Left renal cortex interstitium (tissue), 4 donors: ENCODE measurements around the gene SLC39A6. TPM values are rescaled to one million over a fixed set of nuclear protein-coding genes. Genes with fewer than 3 reads are reported as not detected.
"Not testable (repeated sequence)": the region's sequence is repeated elsewhere in the genome, so short reads cannot be mapped to it uniquely, and the experiment has no call there.

Experiments used
- DNase-seq, 4 donors: peaks; one replicate each; pipeline ENCODE4 v3.0.0-alpha.2; 2013; ENCODE audit warnings: low read depth in 4 of 4, low spot score in 2 of 4, missing footprints in 1 of 4
- polyA plus RNA-seq, 4 donors: library from polyadenylated mRNA; unstranded; fragments of 120-200 nt; gene quantifications; one replicate each; pipeline ENCODE4 v1.2.1, GENCODE V29; 2013; ENCODE audit not compliant: insufficient read length in 4 of 4

Gene SLC39A6, protein sequence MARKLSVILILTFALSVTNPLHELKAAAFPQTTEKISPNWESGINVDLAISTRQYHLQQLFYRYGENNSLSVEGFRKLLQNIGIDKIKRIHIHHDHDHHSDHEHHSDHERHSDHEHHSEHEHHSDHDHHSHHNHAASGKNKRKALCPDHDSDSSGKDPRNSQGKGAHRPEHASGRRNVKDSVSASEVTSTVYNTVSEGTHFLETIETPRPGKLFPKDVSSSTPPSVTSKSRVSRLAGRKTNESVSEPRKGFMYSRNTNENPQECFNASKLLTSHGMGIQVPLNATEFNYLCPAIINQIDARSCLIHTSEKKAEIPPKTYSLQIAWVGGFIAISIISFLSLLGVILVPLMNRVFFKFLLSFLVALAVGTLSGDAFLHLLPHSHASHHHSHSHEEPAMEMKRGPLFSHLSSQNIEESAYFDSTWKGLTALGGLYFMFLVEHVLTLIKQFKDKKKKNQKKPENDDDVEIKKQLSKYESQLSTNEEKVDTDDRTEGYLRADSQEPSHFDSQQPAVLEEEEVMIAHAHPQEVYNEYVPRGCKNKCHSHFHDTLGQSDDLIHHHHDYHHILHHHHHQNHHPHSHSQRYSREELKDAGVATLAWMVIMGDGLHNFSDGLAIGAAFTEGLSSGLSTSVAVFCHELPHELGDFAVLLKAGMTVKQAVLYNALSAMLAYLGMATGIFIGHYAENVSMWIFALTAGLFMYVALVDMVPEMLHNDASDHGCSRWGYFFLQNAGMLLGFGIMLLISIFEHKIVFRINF
- 10 to 100 TPM; 74.0 to 84.5 (median 77.3) TPM for polyA plus RNA-seq

DNA sequence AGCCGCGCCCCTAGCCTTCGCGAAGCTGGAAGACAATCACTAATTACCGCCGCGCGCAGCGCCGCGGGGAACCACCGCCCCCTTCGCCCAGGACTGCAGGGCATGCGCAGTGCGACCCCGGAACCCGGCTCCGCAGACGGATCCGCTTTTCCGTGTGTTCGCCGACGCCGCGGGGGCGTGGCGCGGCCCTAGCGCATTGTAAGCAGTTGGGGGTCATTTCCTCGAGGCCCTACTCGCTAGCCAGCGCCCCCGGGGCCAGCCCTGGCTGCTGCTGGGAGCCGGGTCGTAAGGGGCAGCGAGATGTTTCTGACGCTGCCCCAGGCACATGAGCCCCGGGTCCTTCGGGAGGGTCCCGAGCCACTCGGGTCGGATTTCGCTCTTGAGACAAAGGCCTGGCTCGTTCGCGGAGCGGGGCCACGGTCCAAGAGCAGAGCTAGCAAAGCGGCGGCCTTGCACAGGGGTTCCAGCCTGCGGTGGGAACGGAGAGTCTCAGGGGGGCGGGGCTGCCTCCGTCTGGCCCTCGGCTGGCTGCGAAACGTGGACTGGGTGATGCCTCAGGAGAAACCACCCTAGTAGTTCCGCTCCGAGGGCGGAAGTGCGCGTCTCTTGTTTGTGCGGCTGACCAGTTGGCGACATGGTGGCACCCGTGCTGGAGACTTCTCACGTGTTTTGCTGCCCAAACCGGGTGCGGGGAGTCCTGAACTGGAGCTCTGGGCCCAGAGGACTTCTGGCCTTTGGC lies at the start of gene SLC39A6, which contains the start of gene ELP2:
SLC39A6 (minus strand) TSS at position 41 of the 739 bp plus-strand sequence. CDS start 2,333 bp downstream, outside the sequence.
ELP2 (plus strand) TSS at position 600 of the 739 bp plus-strand sequence; CDS start at position 635, 35 bp downstream.
- DNase-seq, result peak; percentile 91 to 96 (median 94)

DNA sequence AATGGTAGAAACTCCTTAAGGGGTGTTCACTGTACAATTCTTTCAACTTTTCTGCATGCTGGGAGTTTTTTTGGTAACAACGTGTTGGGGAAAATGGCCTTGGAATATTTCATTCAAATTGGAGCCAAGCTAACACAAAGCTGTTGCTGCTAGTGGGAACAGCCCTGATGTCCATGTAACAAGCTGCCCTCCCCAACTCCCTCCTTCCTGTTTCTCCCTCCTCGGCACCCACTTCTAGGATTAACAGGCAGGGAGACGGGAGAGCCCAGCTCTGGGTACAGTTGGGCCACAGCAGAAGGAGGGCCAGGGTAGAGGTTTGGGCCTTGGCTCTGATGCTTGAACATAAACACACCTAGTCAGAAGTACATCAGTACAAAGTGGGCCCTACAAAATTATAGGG lies 48.8 kb upstream of the SLC39A6 start:
- DNase-seq, result no peak

DNA sequence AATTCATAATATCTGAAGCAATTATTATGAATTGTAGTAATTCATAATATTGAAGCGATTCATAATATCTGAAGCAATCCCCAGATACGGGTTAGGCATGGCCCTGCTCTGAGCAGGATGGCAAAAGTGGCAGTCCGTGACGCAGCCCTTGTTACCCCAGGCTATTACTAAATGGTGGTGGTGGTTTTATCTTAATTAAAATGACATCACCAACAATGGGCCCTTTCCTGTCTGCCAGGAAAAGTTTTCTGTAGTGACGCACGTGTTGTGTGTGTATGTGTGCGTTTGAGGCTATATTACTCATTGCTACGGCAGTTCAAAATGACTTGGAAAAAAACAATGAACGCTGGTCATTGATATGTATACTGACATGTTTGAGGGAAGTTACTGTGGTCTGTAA lies 47.6 kb upstream of the SLC39A6 start:
- no peak for DNase-seq

DNA sequence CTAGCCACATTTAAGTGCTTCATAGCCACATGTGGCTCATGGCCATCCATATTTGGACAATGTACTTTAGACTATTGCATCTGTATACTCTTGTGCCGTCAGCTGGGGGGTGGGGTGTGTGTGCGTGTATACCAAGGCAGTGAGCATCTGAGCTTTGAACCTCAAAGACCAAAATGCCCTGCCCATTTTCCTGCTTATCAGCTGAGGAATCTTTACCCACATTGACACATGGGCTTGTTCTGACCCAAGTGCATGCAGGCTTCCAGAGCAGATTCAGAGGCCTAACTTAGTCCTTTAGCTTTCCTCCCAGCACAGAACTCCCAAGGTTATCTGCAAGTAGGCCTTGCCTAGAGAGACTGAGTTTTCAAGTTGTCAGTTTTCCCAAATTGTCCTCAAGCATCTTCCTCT lies 47.0 kb upstream of the SLC39A6 start:
- DNase-seq, result no peak

DNA sequence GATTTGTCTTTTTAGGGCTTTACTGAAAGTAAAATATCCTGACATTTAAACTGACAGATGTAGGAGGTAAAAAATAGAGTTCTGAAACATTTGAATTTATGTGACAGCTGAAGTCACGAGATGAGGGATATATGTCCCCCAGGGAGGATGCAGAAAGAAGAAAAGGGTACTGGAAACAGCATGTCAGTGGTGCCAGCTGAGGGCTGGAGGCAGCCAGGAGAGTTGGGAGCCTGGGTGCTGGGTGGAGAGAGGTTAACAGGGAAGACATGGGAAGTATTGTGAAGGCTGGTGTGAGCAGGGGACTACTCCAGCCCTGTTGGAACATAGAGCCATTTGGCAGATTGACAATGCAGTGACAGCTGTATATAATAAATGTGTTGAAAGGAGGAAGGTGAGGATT lies 46.3 kb upstream of the SLC39A6 start:
- no peak for DNase-seq

DNA sequence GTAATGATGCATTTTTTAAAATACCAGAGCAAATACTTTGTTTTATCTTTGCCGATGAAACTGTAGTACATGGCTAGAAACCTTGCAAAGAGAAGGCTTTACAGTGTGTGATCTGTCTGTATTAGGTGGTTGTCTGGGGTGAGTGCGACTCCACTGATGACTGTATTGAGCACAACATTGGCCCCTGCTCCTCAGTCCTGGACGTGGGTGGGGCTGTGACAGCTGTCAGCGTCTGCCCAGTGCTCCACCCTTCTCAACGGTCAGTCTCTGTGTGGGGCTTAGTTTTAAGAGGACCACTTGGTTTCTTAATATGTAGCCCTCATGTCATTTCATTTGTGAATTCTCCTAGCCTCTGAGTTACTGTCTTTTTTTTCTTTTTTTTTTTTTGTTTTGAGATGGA lies 40.8 kb upstream of the SLC39A6 start:
- no peak for DNase-seq

DNA sequence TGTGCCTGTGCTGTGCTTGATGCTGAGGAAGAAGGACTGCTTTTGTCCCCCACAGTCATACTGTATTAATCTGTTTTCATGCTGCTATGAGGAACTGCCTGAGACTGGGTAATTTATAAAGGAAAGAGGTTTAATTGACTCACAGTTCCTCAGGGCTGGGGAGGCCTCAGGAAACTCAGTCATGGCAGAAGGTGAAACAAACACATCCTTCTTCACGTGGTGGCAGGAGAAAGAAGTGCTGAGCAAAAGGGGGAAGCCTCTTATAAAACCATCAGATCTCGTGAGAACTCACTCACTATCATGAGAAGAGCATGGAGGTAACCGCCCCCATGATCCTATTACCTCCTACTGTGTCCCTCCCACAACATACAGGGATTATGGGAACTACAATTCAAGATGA lies 39.2 kb upstream of the SLC39A6 start:
- DNase-seq, result not testable (repeated sequence)

DNA sequence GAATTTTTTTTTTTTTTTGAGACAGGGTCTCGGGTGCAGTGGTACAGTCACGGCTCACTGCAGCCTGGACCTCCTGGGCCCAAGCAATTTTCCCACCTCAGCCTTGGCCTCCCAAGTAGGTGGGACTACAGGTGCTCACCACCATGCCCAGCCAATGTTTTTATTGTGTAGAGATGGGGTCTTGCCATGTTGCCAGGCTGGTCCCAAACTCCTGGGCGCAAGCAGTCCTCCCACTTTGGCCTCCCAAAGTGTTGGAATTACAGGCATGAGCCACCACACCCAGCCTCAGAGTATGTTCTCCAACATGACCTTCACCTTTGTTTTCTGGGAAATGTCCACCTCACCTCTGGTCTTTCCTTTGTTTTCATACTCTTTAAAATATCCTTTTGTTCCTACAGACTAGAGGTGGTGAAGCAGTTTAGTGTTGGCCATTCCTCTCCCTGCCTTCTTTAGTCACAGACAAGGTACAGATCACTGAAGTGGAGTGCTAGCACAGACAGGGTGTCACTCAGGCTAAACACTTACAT lies 38.6 kb upstream of the SLC39A6 start:
- no peak for DNase-seq

DNA sequence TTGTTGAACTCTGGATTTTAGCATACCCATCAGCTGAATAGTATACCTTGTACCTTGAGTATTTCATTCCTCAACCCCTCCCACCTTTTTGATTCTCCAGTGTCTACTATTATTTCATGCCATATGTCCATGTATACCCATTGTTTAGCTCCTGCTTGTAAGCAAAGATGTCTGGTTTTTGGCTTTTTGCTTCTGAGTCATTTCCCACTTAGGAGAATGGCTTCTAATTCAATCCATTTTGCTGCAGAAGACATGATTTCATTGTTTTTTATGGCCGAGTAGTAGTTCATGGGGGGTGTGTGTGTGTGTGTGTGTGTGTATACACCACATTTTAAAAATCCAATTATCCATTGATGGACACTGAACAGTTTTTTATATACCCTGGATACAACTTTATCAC lies 33.8 kb upstream of the SLC39A6 start:
- DNase-seq, result no peak

DNA sequence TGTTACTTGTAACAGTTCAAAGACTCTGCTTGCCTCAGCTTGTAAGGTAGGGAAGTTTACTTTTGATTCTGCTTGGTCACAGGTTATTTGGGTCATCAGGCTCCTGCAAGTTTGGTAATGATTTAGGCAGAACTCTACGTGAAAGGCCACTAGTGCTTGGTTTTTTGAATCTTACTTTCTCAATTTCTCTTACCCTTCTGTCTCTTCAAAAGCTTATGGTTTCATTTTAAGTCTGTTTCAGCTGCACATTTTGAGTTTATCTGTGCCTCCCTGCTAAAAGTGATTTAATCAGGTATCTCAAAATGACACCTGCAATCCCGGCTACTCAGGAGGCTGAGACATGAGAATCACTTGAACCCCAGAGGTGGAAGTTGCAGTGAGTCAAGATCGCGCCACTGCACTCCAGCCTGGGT lies 31.8 kb upstream of the SLC39A6 start:
- no peak for DNase-seq

DNA sequence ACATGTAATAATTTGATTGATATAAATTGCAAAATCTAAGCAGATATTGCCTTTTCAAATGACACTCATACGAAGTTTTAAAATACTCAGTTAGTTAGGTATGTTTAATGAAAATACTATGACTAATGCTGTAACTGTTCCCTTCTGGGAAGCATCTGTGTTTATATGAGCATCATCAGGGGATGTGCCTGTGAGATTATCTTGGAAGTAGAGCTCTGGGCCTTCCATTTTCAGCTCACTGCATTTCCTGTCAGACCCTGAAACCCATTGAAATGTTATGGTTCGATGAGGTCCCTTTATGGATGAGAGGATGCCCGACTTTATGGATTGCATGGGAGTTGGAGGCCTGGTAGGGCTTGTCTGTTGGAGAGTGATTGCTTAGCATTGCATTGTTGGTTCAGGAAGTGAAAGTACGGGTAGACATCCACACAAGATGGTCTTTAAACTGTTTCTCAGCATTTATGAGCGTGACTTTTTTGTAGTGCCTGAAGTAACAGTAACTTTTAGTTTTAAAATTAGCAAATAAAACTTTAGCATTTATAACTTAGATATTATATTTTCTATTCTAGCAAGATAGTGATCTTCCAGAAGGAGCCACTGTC lies 29.2 kb upstream of the SLC39A6 start:
- DNase-seq, result no peak

DNA sequence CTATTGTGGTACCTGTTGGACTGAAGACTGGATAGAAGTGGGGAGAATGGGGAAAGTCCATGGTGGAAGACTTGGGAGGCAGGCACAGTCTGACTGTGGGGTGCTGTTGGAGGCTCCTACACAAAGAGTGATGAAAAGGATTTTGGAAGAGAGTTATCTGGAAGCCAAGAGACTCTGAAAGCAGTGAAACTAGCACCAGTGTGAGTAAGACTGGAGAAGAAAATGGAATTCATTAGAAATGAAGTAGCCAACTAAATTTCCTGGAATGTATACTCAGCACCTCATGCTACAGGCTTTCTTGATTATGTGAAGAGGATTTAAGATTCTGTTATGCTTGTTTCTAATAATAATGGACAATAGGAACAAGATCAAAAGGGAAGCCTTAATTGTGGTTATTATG lies 28.3 kb upstream of the SLC39A6 start:
- DNase-seq, result no peak

DNA sequence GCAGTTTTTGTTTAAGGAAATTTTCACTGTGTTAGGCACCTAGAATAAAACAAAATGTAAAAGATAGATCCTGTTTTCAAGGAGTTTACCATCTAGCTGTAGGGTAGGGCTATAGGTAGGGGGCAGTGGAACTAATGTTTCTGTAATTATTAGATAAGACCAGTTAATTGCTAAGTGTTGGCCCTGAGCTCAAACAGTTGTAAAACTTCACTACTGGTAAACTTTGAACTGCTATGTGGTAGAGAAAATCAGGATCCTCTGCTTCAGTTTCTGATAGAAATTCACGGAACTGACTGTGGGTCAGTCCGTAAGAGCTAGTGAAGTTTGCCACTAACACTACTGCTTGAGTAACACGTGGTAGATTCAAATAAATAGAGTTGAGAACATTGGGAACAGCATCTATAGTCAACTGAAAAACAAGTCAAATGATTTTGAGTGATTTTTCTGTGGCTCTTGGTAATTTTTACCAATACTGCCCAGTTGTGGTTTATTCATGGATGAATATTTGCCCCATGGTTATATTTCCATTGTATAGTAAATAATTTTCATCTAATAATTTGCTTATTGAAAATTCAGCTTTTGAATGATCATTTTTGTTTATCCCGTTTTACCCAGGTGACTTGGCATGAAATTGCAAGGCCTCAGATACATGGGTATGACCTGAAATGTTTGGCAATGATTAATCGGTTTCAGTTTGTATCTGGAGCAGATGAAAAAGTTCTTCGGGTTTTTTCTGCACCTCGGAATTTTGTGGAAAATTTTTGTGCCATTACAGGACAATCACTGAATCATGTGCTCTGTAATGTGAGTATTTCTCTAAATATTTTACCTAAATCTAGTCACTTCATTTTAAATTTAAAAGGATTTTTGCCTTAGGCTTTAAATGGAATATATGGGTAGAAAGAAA lies 27.0 kb upstream of the SLC39A6 start:
- no peak for DNase-seq

DNA sequence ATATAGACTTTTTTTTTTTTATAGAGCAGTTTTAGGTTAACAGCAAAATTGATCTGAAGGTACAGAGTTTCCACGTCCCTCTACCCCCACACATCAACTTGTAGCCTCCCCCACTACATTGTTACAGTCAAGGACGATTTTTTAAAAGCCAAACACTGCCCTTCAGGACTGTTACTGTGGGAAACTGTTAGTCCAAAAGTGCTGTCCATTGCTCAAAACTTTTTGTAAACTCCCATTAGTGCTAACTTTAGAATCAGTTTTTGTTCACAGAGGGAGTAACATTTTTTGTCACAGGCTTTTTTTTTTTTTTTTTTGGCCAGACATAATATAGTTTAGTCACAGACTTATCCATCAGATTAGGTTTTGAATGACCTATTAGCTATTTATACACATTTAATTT lies 24.6 kb upstream of the SLC39A6 start:
- no peak for DNase-seq

DNA sequence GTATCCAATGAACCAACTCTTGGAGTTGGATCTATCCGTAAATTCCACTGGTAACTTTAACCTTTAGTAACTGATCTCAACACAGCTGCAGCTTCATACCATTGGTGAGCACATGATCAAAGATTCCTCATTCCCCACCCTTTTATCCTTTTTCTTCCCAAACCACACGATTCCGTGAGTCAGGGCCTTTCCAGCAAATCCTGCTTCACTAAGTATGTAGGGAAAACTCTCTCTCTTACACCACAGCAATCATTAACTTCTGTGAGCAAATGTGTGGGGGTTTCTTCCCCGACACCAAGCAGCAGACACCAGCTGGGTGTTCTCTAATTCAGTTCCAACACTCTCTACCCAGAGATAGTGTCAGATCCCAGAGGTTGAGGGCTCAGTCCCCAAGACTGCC lies 24.1 kb upstream of the SLC39A6 start:
- DNase-seq, result no peak

DNA sequence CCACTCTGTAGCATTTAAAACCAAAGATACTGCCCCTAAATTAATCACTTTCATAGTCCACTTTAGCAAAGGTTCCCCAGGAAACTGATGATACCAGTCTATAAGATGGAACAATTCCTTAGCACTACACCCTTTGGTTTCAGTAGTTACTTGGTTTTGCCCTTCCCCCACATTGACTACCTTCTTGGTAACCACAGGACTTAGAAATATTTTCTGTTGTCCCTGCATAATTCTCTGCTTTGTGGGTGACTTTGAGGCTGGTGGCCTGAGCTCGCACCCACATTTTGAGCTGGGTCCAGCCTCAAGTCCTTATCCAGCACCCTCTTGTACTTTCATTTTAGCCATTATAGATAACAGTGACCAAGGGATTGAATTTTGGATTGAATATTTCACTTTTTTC lies 23.6 kb upstream of the SLC39A6 start:
- no peak for DNase-seq

DNA sequence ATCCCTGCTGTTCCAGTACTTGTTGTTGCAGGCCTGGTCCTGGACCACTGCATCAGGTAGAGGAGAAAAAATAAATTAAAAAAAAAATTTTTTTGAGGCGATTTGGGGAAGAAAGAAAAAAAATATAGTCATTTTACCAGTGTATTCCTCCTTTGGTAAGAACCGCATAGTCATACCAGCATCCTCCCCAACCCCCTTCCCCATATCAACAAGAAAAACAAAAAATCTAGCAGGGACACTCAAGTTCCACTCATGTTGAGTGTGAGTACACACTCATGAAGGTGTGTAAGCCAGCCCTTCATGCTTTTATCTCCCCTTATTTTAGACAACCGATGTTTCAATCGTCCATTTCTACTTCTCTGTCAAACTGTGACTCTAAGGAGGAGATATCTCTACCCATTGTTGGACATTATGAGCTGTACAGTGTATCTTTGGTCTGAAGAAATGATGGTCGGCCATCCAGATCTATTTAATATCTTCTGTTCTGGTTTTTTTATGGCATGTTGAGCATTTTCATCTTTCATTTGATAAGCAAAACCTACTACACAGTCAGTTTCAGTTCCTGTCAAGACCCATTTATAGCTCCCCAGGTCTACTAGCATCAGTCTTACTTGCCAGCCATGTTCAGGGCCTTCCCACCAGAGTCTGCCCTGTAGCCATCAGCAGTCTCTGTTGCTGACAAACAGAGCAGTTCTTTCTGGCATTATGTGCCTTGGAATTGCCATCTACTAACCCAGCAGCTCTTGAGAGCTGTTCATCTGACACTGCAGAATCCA lies 20.6 kb upstream of the SLC39A6 start:
- DNase-seq, result no peak

DNA sequence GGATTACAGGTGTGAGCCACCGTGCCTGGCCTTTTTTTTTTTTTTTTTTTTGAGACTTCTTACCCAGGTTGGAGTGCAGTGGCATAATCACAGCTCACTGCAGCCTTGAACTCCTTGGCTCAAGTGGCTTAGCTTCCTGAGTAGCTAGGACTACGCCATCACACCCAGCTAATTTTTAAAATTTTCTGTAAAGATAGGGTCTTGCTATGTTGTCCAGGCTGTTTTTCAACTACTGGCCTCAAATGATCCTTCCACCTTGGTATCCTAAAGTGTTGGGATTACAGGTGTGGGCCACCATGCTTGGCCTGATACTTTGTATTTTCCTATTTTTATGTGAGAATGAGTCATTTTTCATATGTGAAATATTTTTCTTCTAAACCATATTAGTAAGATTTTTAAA lies 14.3 kb upstream of the SLC39A6 start:
- no peak for DNase-seq

DNA sequence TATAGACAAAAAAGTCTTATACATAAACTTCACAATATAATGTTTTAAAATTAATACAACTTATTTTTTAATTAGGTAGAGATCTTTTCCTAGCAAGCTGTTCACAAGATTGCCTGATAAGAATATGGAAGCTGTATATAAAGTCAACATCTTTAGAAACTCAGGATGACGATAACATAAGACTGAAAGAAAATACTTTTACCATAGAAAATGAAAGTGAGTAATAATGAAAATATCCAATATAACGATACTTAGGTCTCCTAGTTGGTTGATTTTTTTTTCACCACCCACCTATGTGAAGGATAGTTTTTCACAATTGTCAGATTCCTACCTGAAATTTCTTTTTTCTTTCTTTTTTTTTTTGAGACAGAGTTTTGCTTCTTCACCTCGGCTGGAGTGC lies 13.6 kb upstream of the SLC39A6 start:
- no peak for DNase-seq
